Nephron (organoid): Measurements from ENCODE around the gene KCNN1.
A peak's percentile ranks its signal among the peaks of the same experiment; 100 is the strongest.

ENCODE experiments used
- H3K27ac Mint-ChIP-seq, 3 experiments: 2 replicates each; pipeline ENCODE4 v1.8.0; 2020; ENCODE audit warnings: mixed read lengths in 3 of 3, mild to moderate bottlenecking in 2 of 3, moderate library complexity in 1 of 3
- H3K27me3 Mint-ChIP-seq: 2 replicates; pipeline ENCODE4 v1.8.0; 2021; ENCODE audit warnings: low read depth, mild to moderate bottlenecking, moderate library complexity, mixed read lengths
- H3K36me3 Mint-ChIP-seq: 2 replicates; pipeline ENCODE4 v1.8.0; 2020; ENCODE audit warnings: low read depth, mixed read lengths
- H3K4me1 Mint-ChIP-seq: 2 replicates; pipeline ENCODE4 v1.8.0; 2020; ENCODE audit warnings: mixed read lengths
- H3K4me3 Mint-ChIP-seq, 3 experiments: 2 replicates each; pipeline ENCODE4 v1.8.0; 2020; ENCODE audit warnings: mild to moderate bottlenecking in 3 of 3, mixed read lengths in 3 of 3, moderate library complexity in 2 of 3
- H3K9me3 Mint-ChIP-seq: 2 replicates; pipeline ENCODE4 v1.8.0; 2020; ENCODE audit warnings: mixed read lengths
- CTCF ChIP-seq, 3 experiments: fragments of 200-600 bp; sonication (generic); IDR thresholded peaks; one replicate each; pipeline ENCODE4 v1.5.0; 2021; ENCODE audit warnings: antibody characterized with exemption in 3 of 3; ENCODE audit not compliant: unreplicated experiment in 3 of 3

Gene KCNN1

GRCh38 chr19:18007917-18008673, 41.2 kb downstream of the KCNN1 start, which contains the start of gene ARRDC2:
TSS of gene ARRDC2 (plus strand) at chr19:18008170. CDS start at chr19:18008311, 141 bp downstream.
- peaks cover 6% of the 10 kb centered on the region for H3K27me3 Mint-ChIP-seq
- H3K4me1 Mint-ChIP-seq: peaks cover 8% of the 10 kb centered on the region
- H3K27ac Mint-ChIP-seq: peak within 1 kb of the TSS in 1 of 3 experiments; percentile 56
- no peak for TF ChIP-seq CTCF (IDR thresholded peaks at IDR 0.05; ENCODE audit: unreplicated experiment in 3 of 3)
- H3K9me3 Mint-ChIP-seq: peaks cover 2% of the 10 kb centered on the region
- H3K36me3 Mint-ChIP-seq: no peaks in the 10 kb centered on the region
- H3K4me3 Mint-ChIP-seq: peak within 1 kb of the TSS; percentile 87 to 92 (median 90)

- no peaks in the 10 kb centered on the region for H3K36me3 Mint-ChIP-seq
- H3K4me1 Mint-ChIP-seq: peaks cover 11% of the 10 kb centered on the region
- no peak overlapping the region for H3K27ac Mint-ChIP-seq
- H3K27me3 Mint-ChIP-seq: peaks cover 6% of the 10 kb centered on the region
- peak overlapping the region; percentile 51 to 57 (median 53) for H3K4me3 Mint-ChIP-seq
- H3K9me3 Mint-ChIP-seq: peaks cover 2% of the 10 kb centered on the region
- TF ChIP-seq CTCF (IDR thresholded peaks at IDR 0.05; ENCODE audit: unreplicated experiment in 3 of 3): no peak
Observed at GRCh38 chr19:18008814-18009213, 41.9 kb downstream of the KCNN1 start.

- Mint-ChIP-seq H3K36me3 (no peaks in the 10 kb centered on the region), H3K27ac (no peak overlapping the region), H3K4me1 (peaks cover 11% of the 10 kb centered on the region), H3K27me3 (peaks cover 6% of the 10 kb centered on the region), H3K9me3 (peaks cover 2% of the 10 kb centered on the region), H3K4me3 (peak overlapping the region in 1 of 3 experiments; percentile 34)
- TF ChIP-seq CTCF (IDR thresholded peaks at IDR 0.05; ENCODE audit: unreplicated experiment in 3 of 3): no peak
Observed at GRCh38 chr19:18009412-18010066, 42.6 kb downstream of the KCNN1 start.

- Mint-ChIP-seq H3K9me3 (peaks cover 2% of the 10 kb centered on the region), H3K4me1 (peaks cover 11% of the 10 kb centered on the region), H3K36me3 (no peaks in the 10 kb centered on the region), H3K27ac (no peak overlapping the region), H3K4me3 (no peak overlapping the region), H3K27me3 (peaks cover 6% of the 10 kb centered on the region)
- TF ChIP-seq CTCF (IDR thresholded peaks at IDR 0.05; ENCODE audit: unreplicated experiment in 3 of 3): no peak
Observed at GRCh38 chr19:18010149-18010548, 43.2 kb downstream of the KCNN1 start.

GRCh38 chr19:18013210-18014111, 46.6 kb downstream of the KCNN1 start:
- H3K36me3 Mint-ChIP-seq: no peaks in the 10 kb centered on the region
- no peak for TF ChIP-seq CTCF (IDR thresholded peaks at IDR 0.05; ENCODE audit: unreplicated experiment in 3 of 3)
- no peaks in the 10 kb centered on the region for H3K9me3 Mint-ChIP-seq
- H3K27ac Mint-ChIP-seq: peak overlapping the region in 2 of 3 experiments; percentile 16 to 33
- H3K27me3 Mint-ChIP-seq: no peaks in the 10 kb centered on the region
- no peak overlapping the region for H3K4me3 Mint-ChIP-seq
- peaks cover 5% of the 10 kb centered on the region for H3K4me1 Mint-ChIP-seq
